GM06990 (cell line): ENCODE results near the gene OBSCN.

Experiments used
- DNase-seq: peaks from one replicate; pipeline ENCODE4 v3.0.0-alpha.2; 2011; ENCODE audit not compliant: insufficient read length; ENCODE audit errors: extremely low read depth
- H3K27me3 ChIP-seq: replicated peaks from 2 replicates; pipeline ENCODE4 v1.6.0; 2011; ENCODE audit warnings: low read length; ENCODE audit not compliant: control insufficient read depth, insufficient read depth
- H3K36me3 ChIP-seq: 2 replicates; pipeline ENCODE4 v1.5.1; 2011; ENCODE audit warnings: low read length; ENCODE audit not compliant: control insufficient read depth, insufficient read depth
- H3K4me3 ChIP-seq: replicated peaks from 2 replicates; pipeline ENCODE4 v1.5.1; 2011; ENCODE audit warnings: low read depth, mild to moderate bottlenecking, control low read depth, low read length
- CTCF ChIP-seq: IDR thresholded peaks from 2 replicates; pipeline ENCODE4 v1.5.1; 2011; ENCODE audit warnings: low read length, control low read depth, mild to moderate bottlenecking, inconsistent platforms; ENCODE audit not compliant: insufficient read depth, poor library complexity, severe bottlenecking

The OBSCN gene

GRCh38 chr1:228164561-228165371 is 43.1 kb upstream of the OBSCN start:
- H3K4me3 ChIP-seq = peak overlapping the region; percentile 75
- H3K36me3 ChIP-seq = no peaks in the 10 kb centered on the region; the same call in 1 of the 2 replicates
- DNase-seq = peak; percentile 10
- H3K27me3 ChIP-seq = no peaks in the 10 kb centered on the region
- TF ChIP-seq CTCF = no peak

DNA sequence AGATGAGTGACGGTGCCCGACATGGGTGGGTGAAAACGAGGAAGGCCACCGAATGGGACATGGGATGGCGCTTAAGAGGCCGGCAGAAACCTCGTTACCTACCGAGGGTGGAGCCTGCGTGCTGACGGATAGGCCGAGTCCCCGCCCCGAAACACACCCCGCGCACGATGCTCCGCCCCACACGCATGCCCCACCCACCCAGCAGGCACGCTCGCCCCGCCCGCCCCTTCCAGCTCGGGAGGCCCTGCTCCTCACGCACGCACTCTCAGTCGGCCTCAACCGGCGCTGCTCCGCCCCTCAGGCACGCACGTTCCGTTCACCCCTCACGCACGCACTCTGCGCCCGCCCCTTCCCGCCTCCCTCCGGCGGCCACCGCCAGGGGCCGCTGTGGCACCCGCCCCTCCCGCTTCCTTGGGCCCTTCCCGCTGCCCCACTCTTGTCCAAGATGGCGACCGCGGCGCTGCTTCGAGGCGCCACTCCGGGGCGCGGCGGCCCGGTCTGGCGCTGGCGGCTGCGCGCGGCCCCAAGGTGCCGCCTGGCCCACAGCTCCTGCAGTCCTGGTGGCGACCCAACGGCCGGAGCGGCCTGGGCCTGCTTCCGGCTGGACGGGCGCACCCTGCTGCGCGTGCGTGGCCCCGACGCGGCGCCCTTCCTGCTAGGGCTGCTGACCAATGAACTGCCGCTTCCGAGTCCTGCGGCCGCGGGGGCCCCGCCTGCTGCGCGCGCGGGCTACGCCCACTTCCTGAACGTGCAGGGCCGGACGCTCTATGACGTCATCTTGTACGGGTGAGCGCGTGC is 42.3 kb upstream of the OBSCN start, which contains the start of gene IBA57:
Gene IBA57, plus strand, starts transcription at position 433 of the 798 bp plus-strand sequence. Its CDS starts 13 bp downstream, at position 446.
- TF ChIP-seq CTCF = peak; percentile 83
- H3K27me3 ChIP-seq = no peaks in the 10 kb centered on the region
- peak; percentile 99 for DNase-seq
- H3K4me3 ChIP-seq = peak within 1 kb of the TSS; percentile 87
- H3K36me3 ChIP-seq = no peaks in the 10 kb centered on the region; the same call in 1 of the 2 replicates

DNA sequence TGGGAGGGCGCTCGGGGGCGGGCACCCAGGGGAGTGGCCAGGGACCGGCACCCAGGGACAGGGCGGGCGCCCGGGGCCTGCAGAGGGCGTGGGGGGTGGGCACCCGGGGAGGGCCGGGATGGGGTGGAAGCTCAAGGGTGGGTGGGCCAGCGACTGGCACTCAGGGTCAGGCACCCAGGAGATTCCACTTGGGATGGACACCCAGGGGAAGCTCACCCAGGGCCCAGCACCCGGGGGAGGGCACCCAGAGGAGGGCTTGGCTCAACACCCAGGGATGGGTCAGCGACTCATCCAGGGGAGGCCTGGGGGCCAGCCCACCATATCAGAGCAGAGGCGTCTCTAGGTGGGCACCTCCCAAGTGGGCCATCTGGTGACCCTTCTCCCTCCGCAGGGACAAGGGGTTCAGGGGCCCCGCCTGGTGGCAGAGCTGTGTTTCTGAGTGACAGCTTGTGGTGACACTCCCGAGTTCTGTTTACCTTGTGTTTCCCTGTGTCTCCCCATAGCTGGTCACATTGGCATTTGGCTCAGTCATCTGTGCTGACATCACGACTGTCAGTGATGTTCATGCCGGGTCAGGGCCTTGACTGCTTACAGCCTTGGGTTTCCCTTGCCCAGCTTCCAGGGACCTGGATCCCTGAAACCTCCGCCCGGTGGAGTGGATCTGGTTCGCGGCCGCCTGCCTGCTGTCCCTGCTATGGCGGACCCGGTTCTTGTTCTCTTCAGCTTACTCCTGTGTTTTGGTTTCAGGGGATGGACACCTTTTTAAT is 41.5 kb upstream of the OBSCN start:
- DNase-seq = no peak
- Histone ChIP-seq H3K4me3 (peak overlapping the region; percentile 87), H3K27me3 (no peaks in the 10 kb centered on the region), H3K36me3 (no peaks in the 10 kb centered on the region; the same call in none of the 2 replicates)
- TF ChIP-seq CTCF = peak; percentile 56

DNA sequence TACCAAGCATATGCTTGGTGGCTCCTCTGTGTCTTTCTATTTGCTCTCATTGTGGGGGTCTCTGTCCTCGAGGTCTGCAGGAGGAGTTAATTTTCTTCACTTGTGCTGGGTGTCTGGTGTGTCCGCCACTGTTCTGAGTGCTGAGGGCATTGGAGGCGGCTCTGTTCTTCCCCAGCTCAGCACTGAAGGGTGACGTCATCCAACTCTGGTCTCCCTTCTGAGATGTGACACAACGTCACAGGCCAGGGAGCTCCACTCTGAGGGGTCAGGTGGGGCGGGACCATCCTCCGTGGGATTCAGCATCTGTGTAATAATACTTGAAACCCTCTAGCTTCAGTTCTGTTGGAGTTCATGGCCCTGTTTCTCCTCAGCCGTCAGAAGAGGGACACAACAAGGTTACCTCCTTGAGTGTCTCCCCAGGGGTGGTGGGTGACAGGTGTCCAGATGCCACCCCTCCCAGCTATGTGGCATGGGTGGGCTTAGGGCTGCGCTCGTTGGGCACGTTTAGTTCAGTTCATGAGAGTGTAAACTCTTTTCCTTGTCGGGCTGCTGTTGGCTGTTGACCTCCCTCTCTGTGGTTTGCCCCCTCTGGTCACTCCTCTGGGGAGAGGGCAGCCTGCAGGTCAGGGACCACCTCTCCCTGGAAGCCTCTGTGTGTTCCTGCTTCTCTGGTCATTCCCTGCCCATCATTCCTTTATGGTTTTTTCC is 39.1 kb upstream of the OBSCN start:
- DNase-seq = no peak
- Histone ChIP-seq H3K27me3 (no peaks in the 10 kb centered on the region), H3K36me3 (no peaks in the 10 kb centered on the region; the same call in none of the 2 replicates), H3K4me3 (no peak overlapping the region)
- TF ChIP-seq CTCF = no peak

DNA sequence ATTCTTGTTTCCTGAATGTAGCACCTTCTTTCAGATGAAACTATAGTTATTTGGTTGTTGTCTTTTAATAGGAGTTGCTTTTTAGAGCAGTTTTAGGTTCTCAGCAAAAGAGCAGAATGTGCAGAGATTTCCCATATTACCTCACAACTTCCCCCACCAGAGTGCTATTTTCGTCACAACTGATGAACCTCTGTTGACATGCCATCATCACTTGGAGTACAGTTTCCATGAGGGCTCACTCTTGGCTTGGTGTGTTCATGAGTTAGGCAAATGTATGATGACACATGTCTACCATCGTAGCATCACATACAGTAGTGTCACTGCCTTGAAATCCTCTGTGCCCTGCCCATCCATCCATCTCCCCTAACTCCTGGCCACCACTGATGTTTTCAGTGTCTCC is 38.5 kb upstream of the OBSCN start:
- H3K36me3 ChIP-seq = no peaks in the 10 kb centered on the region; the same call in none of the 2 replicates
- no peak for TF ChIP-seq CTCF

More for the DNA sequence above, 38.5 kb upstream of the OBSCN start:
- no peak for DNase-seq
- Histone ChIP-seq H3K27me3 (no peaks in the 10 kb centered on the region), H3K4me3 (no peak overlapping the region)
